Measurements from ENCODE around the gene CTDSPL2.

GRCh38 chr15:44525018-44525417 lies 97.6 kb downstream of the CTDSPL2 start:
- TF ChIP-seq CTCF (IDR thresholded peaks at IDR 0.05; ENCODE audit: extremely low read depth in 1 of 2, insufficient read depth in 1 of 2, low read depth in 1 of 2, low read length in 2 of 2) (no peak), EZH2 (IDR thresholded peaks at IDR 0.05; ENCODE audit: borderline replicate concordance, low read depth, low read length, severe bottlenecking) (no peak)
